K562 (cell line): ENCODE results near the gene PPT2. TPM values are rescaled to one million over a fixed set of nuclear protein-coding genes. Genes with fewer than 3 reads are reported as not detected.

ENCODE experiments used
- BACH1 ChIP-seq: fragments of 200-800 bp; sonication (Bioruptor generic); IDR thresholded peaks from 2 replicates; pipeline ENCODE4 v1.6.1; 2016; ENCODE audit warnings: missing genetic modification characterization, missing compliant biosample characterization
- CHD4 ChIP-seq: fragments of 200-600 bp; sonication (generic); IDR thresholded peaks from 3 replicates; pipeline ENCODE4 v1.6.1; 2012; ENCODE audit warnings: low read depth, mild to moderate bottlenecking, mixed read lengths, low read length, inconsistent platforms; ENCODE audit not compliant: insufficient read depth, insufficient replicate concordance, poor library complexity, severe bottlenecking
- CREB3L1 ChIP-seq: fragments of 450-650 bp; IDR thresholded peaks from 2 replicates; pipeline ENCODE4 v1.6.1; 2014; ENCODE audit warnings: low read depth, mild to moderate bottlenecking, moderate library complexity, borderline replicate concordance
- FOXO4 ChIP-seq: fragments of 450-650 bp; formaldehyde crosslinking; IDR thresholded peaks from 2 replicates; pipeline ENCODE4 v1.4.0; 2020; ENCODE audit warnings: mild to moderate bottlenecking, moderate library complexity
- PPARD ChIP-seq: fragments of 250-450 bp; sonication (Bioruptor Pico); IDR thresholded peaks from 2 replicates; pipeline ENCODE4 v1.8.0; 2022; ENCODE audit warnings: inconsistent platforms, mild to moderate bottlenecking, moderate library complexity
- SREBF2 ChIP-seq: sonication (generic); formaldehyde crosslinking; IDR thresholded peaks from 2 replicates; pipeline ENCODE4 v1.4.0; 2020; ENCODE audit warnings: mild to moderate bottlenecking, missing genetic modification reagents
- TAL1 ChIP-seq: fragments of 450-650 bp; IDR thresholded peaks from 2 replicates; pipeline ENCODE4 v1.6.1; 2016; ENCODE audit warnings: mild to moderate bottlenecking
- ZBTB40 ChIP-seq, 2 experiments: fragments of 450-650 bp in 1 of 2; sonication (generic) in 1 of 2; formaldehyde crosslinking in 1 of 2; IDR thresholded peaks; 2 replicates each; pipeline versions ENCODE4 v1.7.1 to v1.9.0; 2016 to 2022; ENCODE audit warnings: inconsistent platforms in 1 of 2, mild to moderate bottlenecking in 1 of 2, missing genetic modification reagents in 1 of 2
- ZBTB49 ChIP-seq: sonication (generic); formaldehyde crosslinking; IDR thresholded peaks from 2 replicates; pipeline ENCODE4 v1.8.0; 2022; ENCODE audit warnings: missing genetic modification reagents, mild to moderate bottlenecking, borderline replicate concordance
- ZNF583 ChIP-seq: fragments of 250-450 bp; sonication (Bioruptor Pico); IDR thresholded peaks from 2 replicates; pipeline ENCODE4 v1.4.0; 2020
- ZNF780A ChIP-seq: fragments of 250-450 bp; sonication (Bioruptor Pico); IDR thresholded peaks from 2 replicates; pipeline ENCODE4 v1.5.0; 2021; ENCODE audit warnings: mild to moderate bottlenecking
- polyA plus RNA-seq, 8 experiments: library from polyadenylated mRNA; depleted of rRNA in 4 of 8; stranded (reverse) in 5 of 8; unstranded in 3 of 8; fragments of >200 nt; fragmentation: Nextera tagmentation in 2 of 8; fragmentation: Illumina TruSeq in 1 of 8; extraction: Ambion mirVana in 2 of 8; extraction: Trizol in 1 of 8; gene quantifications; 2 replicates each; pipeline versions ENCODE4 v1.2.1 to v1.2.3, GENCODE V29; 2011 to 2014; ENCODE audit warnings: inconsistent platforms in 1 of 8, missing spikeins in 1 of 8
- total RNA-seq, 7 experiments: library from RNA; depleted of rRNA in 6 of 7; stranded (reverse); fragments of >200 nt in 6 of 7; fragmentation: Illumina TruSeq in 2 of 7; extraction: Trizol in 2 of 7; gene quantifications; 2 replicates each; pipeline versions ENCODE4 v1.2.1 to v1.2.3, GENCODE V29; 2011 to 2021; ENCODE audit warnings: low replicate concordance in 1 of 7

PPT2 gene
- total and polyA plus RNA-seq, 9 of the 15 experiments (the other 6 are each of a cell fraction or from before 2014, with no cell fraction given): 27.4 to 98.8 (median 69.9) TPM

DNA sequence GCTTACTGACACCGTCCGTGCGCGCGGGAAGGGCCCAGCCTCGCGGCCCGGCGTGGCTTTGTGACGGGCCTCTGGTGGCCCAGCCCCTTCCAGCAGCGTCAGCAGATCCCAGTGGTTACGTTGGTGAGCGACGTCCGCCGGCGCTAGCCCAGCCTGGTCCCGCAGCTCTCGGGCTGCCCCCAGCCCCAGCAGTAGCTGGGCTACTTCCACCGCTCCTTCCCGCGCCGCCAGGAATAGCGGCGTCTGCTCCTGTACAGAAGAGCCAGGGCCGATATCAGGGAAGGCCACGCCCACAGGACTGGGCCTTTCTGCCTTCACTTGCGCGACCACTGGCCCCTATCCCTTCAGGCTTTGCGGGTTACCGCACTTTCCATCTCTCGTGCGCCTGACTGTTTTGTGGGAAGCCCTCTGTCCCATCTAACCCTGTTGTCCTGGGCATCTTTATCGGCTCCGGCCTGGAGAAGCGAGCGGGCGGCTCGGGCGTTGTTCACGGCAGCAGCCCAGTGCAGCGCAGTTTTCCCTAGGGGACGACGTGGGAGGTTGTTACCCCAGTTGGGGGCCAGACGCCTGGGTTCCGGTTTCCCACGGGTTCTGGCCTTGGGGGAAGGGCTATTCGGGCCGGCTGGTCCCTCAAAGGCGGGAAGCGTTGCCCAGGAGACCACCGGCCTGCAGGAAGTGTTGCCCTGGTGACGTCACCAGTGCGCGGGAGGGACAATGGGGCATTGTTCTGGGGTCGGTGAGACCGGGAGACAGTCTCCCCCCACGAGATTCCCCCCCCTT, 42.2 kb downstream of the PPT2 start (continued):
- TF ChIP-seq FOXO4: peak; percentile 84; the same call in 1 of the 2 replicates
- no peak for TF ChIP-seq CHD4
- peak; percentile 20; the same call in 1 of the 2 replicates for TF ChIP-seq ZBTB49 (CRISPR knock-in tag)
- TF ChIP-seq SREBF2 (CRISPR knock-in tag): no peak
- TF ChIP-seq ZNF583 (CRISPR knock-in tag): 0 out of 2 replicates have a peak, but pooled peaks have one; percentile 8
- TF ChIP-seq CREB3L1: peak; percentile 74; the same call in 1 of the 2 replicates
- no peak for TF ChIP-seq BACH1 (tag)
- no peak for TF ChIP-seq TAL1
- TF ChIP-seq PPARD (CRISPR knock-in tag): no peak
- no peak for TF ChIP-seq ZNF780A
- peak; percentile 71 for TF ChIP-seq ZBTB40 (IDR thresholded peaks at IDR 0.05)
- TF ChIP-seq ZBTB40 (CRISPR knock-in tag; IDR thresholded peaks at IDR 0.05): no peak
